ENCODE results near the gene SLC25A44.
"Not testable (repeated sequence)": the region's sequence is repeated elsewhere in the genome, so short reads cannot be mapped to it uniquely, and the experiment has no call there.

SLC25A44 gene

GRCh38 chr1:156204686-156205085 lies 10.8 kb downstream of the SLC25A44 start:
- no peak for DNase-seq (ENCODE audit: low read depth)

- DNase-seq (ENCODE audit: low read depth), result no peak
Measured at GRCh38 chr1:156211243-156211642, 17.3 kb downstream of the SLC25A44 start.

GRCh38 chr1:156212130-156212529 lies 18.2 kb downstream of the SLC25A44 start:
- no peak for DNase-seq (ENCODE audit: low read depth)

- DNase-seq (ENCODE audit: low read depth), result peak; percentile 86
Measured at GRCh38 chr1:156212833-156213643, 19.1 kb downstream of the SLC25A44 start, which contains the start of gene PMF1. TSS of gene PMF1 (plus strand) at chr1:156213007. CDS start at chr1:156213016, 9 bp downstream.

- DNase-seq (ENCODE audit: low read depth), result no peak
Measured at GRCh38 chr1:156213644-156213966, 19.7 kb downstream of the SLC25A44 start.

GRCh38 chr1:156214024-156214748 lies 20.3 kb downstream of the SLC25A44 start:
- DNase-seq (ENCODE audit: low read depth), result no peak

- not testable (repeated sequence) for DNase-seq (ENCODE audit: low read depth)
Measured at GRCh38 chr1:156216361-156217086, 22.6 kb downstream of the SLC25A44 start.

- DNase-seq (ENCODE audit: low read depth), result no peak
Measured at GRCh38 chr1:156217871-156218270, 24.0 kb downstream of the SLC25A44 start.

GRCh38 chr1:156220226-156220625 lies 26.3 kb downstream of the SLC25A44 start:
- DNase-seq (ENCODE audit: low read depth), result no peak

GRCh38 chr1:156221986-156222692 lies 28.2 kb downstream of the SLC25A44 start:
- DNase-seq (ENCODE audit: low read depth), result no peak

GRCh38 chr1:156225677-156226014 lies 31.7 kb downstream of the SLC25A44 start:
- DNase-seq (ENCODE audit: low read depth), result no peak

GRCh38 chr1:156226116-156226538 lies 32.2 kb downstream of the SLC25A44 start:
- DNase-seq (ENCODE audit: low read depth), result no peak

GRCh38 chr1:156226782-156227181 lies 32.9 kb downstream of the SLC25A44 start:
- no peak for DNase-seq (ENCODE audit: low read depth)

GRCh38 chr1:156228501-156228900 lies 34.6 kb downstream of the SLC25A44 start:
- DNase-seq (ENCODE audit: low read depth), result no peak

GRCh38 chr1:156229809-156230472 lies 36.0 kb downstream of the SLC25A44 start:
- DNase-seq (ENCODE audit: low read depth), result no peak

GRCh38 chr1:156230473-156230837 lies 36.6 kb downstream of the SLC25A44 start:
- no peak for DNase-seq (ENCODE audit: low read depth)

GRCh38 chr1:156232201-156232894 lies 38.4 kb downstream of the SLC25A44 start:
- no peak for DNase-seq (ENCODE audit: low read depth)

GRCh38 chr1:156233426-156234127 lies 39.7 kb downstream of the SLC25A44 start:
- DNase-seq (ENCODE audit: low read depth), result no peak

GRCh38 chr1:156236164-156236563 lies 42.3 kb downstream of the SLC25A44 start:
- DNase-seq (ENCODE audit: low read depth), result no peak

- no peak for DNase-seq (ENCODE audit: low read depth)
Measured at GRCh38 chr1:156238248-156238647, 44.3 kb downstream of the SLC25A44 start.

All from HS-27A (cell line).